Fibroblast of lung (primary cell): ENCODE measurements around the gene EPG5.

ENCODE experiments used
- EZH2 ChIP-seq: IDR thresholded peaks from 2 replicates; pipeline ENCODE4 v1.5.1; 2012; ENCODE audit warnings: low read length, control low read depth, mild to moderate bottlenecking; ENCODE audit errors: missing control alignments
- TF ChIP-seq, protein P1 (sequence below), 2 donors: IDR thresholded peaks in 1 of 2; conservative IDR thresholded peaks in 1 of 2; 1 replicate in 1 of 2; 2 replicates in 1 of 2; pipeline ENCODE4 v1.5.1; 2011 to 2012; ENCODE audit warnings: low read length in 2 of 2, control low read depth in 1 of 2, inconsistent platforms in 1 of 2, low read depth in 1 of 2, mild to moderate bottlenecking in 1 of 2

DNA sequence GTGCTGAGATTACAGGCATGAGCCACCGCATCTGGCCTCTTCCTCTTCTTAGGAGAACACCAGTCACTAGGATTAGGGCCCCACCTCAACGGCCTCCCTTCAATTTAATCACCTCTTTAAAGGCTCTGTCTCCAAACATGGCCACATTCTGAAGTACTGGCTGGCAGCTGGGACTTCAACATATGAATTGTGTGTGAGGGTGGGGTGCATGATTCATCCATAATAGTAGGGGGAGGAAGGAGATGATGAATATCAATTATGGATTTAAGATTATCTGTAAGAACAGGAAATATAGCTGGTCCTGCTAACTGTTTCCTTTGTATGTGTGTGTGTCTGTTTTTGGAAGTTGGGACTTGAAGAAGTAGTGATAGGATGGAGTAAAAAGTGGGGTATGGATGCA, 14.7 kb upstream of the EPG5 start:
- TF ChIP-seq, protein P1, sequence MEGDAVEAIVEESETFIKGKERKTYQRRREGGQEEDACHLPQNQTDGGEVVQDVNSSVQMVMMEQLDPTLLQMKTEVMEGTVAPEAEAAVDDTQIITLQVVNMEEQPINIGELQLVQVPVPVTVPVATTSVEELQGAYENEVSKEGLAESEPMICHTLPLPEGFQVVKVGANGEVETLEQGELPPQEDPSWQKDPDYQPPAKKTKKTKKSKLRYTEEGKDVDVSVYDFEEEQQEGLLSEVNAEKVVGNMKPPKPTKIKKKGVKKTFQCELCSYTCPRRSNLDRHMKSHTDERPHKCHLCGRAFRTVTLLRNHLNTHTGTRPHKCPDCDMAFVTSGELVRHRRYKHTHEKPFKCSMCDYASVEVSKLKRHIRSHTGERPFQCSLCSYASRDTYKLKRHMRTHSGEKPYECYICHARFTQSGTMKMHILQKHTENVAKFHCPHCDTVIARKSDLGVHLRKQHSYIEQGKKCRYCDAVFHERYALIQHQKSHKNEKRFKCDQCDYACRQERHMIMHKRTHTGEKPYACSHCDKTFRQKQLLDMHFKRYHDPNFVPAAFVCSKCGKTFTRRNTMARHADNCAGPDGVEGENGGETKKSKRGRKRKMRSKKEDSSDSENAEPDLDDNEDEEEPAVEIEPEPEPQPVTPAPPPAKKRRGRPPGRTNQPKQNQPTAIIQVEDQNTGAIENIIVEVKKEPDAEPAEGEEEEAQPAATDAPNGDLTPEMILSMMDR (conservative IDR thresholded peaks at IDR 0.05 in 1 of 2, IDR thresholded peaks at IDR 0.05 in 1 of 2; ENCODE audit: low read depth in 1 of 2, low read length in 2 of 2) = no peak
- no peak for TF ChIP-seq EZH2
